Testis (tissue), 2 donors: ENCODE data around the gene SPAG6.
"Not testable (repeated sequence)": the region's sequence is repeated elsewhere in the genome, so short reads cannot be mapped to it uniquely, and the experiment has no call there.

Experiments used
- POLR2A ChIP-seq: fragments of 450-650 bp; IDR thresholded peaks from one replicate; pipeline ENCODE4 v1.6.1; 2017; ENCODE audit warnings: antibody characterized with exemption, mild to moderate bottlenecking, moderate library complexity
- TF ChIP-seq, protein P1 (sequence below), 3 experiments: fragments of 450-650 bp in 2 of 3; fragments of 200-600 bp in 1 of 3; sonication (generic) in 1 of 3; IDR thresholded peaks; one replicate each; pipeline ENCODE4 v1.5.1; 2016 to 2019; ENCODE audit warnings: antibody characterized with exemption in 3 of 3, mild to moderate bottlenecking in 2 of 3, moderate library complexity in 1 of 3

DNA sequence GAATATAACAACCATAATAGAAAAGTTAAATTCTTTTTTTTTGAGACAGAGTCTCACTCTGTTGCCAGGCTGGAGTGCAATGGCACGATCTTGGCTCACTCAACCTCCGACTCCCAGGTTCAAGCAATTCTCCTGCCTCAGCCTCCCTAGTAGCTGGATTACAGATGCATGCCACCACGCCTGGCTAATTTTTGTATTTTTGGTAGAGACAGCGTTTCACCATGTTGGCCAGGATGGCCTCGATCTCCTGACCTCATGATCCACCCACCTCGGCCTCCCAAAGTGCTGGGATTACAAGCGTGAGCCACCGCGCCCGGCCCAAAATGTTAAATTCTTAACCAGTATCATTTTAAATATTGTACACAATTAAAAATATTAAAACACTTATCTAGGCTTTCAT, 35.3 kb upstream of the SPAG6 start:
- TF ChIP-seq, protein P1, sequence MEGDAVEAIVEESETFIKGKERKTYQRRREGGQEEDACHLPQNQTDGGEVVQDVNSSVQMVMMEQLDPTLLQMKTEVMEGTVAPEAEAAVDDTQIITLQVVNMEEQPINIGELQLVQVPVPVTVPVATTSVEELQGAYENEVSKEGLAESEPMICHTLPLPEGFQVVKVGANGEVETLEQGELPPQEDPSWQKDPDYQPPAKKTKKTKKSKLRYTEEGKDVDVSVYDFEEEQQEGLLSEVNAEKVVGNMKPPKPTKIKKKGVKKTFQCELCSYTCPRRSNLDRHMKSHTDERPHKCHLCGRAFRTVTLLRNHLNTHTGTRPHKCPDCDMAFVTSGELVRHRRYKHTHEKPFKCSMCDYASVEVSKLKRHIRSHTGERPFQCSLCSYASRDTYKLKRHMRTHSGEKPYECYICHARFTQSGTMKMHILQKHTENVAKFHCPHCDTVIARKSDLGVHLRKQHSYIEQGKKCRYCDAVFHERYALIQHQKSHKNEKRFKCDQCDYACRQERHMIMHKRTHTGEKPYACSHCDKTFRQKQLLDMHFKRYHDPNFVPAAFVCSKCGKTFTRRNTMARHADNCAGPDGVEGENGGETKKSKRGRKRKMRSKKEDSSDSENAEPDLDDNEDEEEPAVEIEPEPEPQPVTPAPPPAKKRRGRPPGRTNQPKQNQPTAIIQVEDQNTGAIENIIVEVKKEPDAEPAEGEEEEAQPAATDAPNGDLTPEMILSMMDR (IDR thresholded peaks at IDR 0.05) = not testable (repeated sequence)
- TF ChIP-seq POLR2A = not testable (repeated sequence)
